ENCODE measurements around the gene ZNF764.

The ZNF764 gene

DNA sequence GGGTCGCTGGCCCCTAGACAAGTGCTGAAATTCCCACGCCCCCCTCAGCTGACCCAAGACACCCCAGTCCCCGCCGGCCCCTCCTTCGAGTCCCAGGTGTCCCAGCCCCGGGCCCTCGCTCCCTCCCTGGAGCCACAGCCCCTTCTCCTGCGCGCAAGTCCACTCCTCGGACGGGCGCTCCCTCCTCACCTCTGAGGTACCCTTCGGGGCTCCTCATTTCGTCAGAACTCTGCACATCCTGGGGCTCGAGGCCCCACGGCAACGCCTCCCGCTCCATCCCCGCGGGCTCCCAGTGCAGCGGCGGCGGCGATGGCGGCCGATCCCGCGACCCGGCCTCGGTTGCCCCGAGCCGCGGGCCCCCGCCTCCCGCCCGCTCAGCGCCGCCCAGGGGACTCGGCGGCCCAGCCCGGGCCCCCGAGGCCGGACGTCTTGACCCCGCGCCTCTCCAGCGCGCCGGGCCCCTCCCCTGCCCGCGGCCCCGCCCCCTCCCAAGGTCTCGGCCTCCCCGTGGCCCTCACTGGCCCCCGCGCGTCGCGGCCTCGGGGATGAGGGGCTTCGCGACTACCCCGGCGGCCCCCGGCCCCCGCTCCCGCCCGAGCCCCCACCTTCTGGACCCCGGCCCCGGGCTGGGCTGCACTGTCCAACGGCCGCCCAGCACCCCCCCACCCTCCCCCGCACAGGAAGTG, 31.9 kb downstream of the ZNF764 start, which contains the start of gene ZNF768:
Gene ZNF768, minus strand, starts transcription at position 430 of the 686 bp plus-strand sequence. Its CDS starts 153 bp downstream, at position 277.
- peak; percentile 20 for DNase-seq

DNA sequence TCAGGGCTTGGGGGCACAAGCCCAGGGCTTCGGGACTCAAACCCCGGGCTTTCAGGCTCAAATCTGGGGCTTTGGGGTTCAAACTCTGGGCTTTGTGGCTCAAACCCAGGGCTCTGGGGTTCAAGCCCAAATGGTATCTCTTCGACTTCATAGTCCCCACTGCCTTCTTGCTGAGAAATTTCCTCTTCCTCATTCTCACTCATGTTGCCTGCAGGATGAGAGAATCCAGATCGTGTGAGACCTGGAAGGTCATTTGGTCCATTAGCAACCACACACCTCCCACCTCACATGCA, 32.4 kb downstream of the ZNF764 start:
- no peak for DNase-seq

DNA sequence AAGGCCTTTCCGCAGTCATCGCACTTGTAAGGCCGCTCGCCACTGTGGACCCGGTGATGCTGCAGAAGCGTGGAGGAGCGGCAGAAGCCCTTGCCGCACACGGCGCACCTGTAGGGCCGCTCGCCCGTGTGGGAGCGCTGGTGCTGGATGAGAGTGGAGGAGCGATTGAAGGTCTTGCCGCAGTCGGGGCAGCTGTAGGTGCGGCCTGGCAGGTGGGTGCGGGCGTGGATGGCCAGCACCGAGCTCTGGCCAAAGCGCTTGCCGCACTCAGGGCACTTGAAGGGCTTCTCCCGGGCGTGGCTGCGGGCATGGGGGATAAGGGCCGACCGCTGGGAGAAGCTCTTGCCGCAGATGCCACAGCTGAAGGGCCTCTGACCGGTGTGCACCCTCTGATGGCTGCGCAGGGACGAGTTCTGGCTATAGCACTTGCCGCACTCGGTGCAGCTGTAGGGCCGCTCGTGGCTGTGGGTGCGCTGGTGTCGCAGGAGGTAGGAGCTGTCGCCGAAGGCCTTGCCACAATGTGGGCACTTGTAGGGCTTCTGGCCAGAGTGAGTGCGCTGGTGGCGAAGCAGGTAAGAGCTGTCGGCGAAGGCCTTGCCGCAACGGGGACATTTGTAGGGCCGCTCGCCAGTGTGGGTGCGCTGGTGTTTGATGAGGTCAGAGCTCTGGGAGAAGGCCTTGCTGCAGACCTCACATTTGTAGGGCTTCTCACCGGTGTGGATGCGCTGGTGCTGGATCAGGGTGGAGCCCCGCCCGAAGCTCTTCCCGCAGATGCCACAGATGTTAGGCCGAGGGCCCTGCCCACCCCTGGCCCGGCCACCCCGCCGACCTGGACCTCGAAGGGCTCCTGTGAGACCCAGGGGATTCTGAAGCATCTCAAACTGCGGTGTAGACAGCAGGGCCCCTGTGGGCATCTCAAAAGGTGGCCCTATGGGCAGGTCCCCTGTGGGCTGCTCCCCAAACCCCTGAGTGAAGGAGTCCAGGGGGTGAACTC, 33.3 kb downstream of the ZNF764 start:
- no peak for DNase-seq

DNA sequence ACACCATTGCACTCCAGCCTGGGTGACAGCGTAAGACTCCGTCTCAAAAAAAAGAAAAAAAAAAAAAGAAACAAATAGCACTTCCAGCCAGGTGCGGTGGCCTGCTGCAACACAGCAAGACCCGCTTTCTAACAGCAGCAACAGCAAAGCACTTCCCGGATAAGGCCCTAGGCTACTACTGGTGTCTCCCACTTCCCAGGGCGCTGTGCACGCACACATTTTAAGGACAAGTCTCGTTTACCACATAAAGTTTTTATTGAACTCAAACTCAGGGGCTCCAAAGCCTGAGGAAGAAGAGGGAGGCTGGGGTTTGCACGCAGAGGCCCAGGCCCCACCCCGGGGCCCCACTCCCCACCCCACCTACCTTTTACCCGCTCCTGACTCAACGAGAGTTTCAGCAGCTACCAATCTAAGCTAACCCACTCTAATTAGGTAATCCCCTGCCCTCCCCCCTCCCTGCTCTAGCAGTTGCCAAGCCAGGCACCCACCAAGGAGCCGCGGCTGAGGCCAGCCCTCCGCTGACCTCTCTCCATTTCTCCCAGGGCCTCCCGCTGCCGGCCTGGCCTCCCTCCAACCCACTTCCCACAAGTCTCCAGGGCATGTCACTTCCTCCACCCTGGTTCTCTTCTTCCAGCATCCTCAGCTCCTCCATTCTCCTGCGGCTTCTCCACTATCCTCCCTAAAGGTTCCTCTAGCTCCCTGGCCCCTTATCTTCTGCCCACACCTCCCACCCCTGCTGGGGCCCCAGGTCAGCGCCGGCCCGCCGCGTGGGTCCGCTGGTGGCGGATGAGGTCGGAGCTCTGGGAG, 34.2 kb downstream of the ZNF764 start:
- no peak for DNase-seq

DNA sequence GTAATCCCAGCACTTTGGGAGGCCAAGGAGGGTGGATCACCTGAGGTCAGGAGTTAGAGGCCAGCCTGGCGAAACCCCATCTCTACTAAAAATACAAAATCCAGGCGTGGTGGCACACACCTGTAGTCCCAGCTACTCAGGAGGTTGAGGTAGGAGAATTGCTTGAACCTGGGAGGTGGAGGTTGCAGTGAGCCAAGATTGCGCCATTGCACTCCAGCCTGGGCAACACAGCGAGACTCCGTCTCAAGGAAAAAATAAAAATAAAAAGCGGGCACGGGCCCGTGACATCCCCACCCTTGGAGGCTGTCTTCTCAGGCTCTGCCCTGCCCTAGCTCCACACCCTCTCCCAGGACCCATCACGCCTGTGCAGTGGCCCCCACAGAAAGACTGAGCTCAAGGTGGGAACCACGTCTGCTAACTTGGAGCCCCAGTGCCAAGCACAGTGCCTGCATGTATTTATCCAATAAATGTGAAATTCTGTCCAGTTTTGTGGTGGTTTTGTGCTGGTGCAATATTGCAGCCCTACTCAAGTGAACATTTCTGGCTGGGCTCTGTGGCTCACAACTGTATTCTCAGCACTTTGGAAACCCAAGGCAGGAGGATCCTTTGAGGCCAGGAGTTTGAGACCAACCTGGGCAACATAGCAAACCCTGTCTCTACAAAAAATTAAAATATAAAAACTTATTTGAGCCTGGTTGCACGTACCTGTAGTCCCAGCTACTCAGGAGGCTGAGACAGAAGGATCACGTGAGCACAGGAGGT, 35.3 kb downstream of the ZNF764 start:
- peak; percentile 9 for DNase-seq

DNA sequence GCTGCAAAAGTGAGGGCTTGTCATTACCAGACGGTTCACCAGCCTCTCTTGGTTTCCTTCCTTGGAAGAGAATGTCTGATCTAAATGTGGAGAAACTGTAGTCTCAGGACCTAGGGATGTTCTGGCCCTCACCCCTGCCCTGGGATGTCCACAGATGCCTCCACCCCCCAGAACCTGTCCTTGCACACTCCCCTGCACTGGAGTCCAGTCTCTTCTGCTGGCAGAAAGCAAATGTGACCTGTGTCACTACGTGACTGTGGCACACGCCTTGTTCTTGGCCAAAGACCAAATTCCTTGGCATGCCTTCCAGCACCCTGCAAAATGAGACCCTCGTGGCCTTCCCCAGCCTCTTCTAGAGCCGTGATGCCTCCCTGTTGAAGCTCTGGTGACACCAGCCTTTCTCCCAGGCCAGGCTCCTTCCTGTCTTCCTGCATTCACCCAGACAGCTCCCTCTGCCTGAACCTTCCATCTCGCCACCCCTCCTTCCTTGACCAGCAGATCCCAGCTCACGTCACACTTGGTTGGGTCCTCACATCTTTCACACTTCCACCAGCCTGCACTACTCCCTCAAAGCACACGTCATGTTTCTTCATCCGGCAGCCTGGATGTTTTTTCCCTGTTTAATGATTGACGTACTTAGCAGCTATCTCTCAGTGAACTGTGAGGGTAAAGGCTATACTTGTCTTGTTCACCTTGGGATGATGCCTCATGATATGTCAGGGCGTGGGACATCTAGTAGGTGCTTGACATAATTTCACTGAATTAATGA, 36.1 kb downstream of the ZNF764 start:
- DNase-seq, result no peak

DNA sequence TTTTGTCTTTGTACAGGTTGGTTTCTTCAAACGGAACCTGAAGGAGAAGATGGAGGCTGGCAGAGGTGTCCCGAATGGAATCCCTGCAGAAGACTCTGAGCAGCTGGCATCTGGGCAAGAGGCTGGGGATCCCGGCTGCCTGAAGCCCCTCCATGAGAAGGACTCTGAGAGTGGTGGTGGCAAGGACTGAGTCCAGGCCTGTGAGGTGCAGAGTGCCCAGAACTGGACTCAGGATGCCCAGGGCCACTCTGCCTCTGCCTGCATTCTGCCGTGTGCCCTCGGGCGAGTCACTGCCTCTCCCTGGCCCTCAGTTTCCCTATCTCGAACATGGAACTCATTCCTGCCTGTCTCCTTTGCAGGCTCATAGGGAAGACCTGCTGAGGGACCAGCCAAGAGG, 36.7 kb downstream of the ZNF764 start:
- DNase-seq, result no peak

DNA sequence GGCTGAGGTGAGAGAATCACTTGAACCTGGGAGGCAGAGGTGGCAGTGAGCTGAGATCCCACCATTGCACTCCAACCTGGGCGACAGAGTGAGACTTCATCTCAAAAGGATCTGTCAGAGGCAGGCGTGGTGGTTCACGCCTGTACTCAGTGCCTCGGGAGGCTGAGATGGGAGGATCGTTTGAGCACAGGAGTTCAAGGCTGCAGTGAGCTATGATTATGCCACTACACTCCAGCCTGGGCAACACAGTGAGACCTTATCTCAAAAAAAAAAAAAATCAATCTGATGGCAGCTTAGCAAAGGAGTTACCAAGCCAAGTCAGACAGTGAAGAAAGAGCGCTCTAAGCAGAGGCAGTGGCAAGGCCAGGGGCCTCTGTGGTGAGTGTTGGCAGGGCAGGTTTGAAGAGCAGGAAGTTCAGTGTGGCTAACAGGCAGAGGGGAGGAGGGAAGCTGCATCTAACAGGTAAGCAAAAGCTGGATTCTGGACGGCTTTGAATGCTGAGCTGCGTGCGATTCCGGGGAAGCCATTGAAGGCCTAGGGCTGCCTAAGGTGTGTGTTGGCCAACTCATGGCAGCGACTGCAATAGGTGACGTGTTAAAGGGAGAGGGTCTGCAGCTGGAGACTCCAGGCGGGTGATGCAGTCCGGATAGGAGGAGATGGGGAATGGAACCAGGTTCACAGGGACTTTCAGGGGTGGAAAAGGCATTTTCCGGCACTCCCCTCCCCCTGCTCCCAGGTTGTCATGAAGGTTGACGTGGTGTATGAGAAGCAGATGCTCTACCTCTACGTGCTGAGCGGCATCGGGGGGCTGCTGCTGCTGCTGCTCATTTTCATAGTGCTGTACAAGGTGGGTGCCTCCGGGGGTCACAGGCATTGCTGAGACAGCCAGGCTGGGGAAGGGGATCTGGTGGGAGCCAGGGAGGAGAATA, 38.8 kb downstream of the ZNF764 start:
- no peak for DNase-seq

DNA sequence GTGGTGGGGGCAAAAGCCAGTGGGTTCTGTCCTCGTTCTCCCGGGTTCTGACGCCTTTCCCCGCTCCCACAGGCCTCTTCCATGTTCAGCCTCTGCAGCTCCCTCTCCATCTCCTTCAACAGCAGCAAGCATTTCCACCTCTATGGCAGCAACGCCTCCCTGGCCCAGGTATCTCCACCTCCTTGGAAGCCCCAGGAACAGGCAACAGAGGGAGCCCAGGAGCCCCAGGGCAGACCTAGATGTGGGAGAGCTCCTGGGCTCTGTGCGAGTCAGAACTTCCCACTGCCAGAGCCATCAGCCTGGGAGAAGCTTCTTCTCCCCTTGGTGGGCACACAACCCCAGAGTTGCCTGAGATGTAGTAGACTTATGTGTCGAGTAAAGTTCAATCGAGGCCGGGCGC, 39.6 kb downstream of the ZNF764 start:
- no peak for DNase-seq

DNA sequence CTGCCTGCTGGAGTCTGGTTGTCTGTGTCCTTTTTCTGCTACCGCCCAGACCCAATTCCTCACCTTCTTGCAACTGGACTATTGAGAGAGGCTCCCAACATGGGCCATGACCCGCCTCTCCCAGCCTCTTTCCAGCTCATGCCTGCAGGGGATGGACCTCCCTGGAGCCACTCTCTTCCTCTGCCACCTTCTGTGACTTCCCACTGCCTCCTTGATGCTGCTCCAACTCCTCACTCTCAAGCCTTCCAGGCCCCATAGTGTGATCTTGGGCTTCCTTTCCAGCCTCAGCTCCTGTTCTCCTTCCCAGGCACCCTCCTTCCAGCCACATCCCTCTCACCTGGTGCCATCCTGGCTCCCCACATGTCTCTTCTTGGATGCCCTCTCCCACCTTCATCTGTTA, 42.9 kb downstream of the ZNF764 start:
- DNase-seq, result no peak

DNA sequence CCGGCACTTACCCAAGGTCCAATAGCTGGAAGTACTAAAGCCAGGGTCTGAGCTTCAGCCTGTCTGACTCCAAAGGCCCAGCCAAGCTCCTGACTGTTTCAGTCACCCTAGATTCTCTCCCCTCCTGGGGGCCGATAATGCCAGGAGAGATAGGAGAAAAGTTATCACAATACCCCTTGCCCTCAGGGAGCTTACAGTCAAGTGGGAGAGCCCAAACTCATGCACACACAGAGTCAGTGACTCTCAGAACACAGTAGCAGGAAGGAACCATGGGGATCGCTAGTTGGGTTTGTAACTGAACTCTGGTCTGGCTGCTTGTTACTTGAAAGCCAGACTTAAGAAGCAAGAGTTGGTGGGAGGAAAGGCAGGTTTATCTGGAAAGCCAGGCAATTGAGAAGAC, 46.7 kb downstream of the ZNF764 start:
- no peak for DNase-seq

DNA sequence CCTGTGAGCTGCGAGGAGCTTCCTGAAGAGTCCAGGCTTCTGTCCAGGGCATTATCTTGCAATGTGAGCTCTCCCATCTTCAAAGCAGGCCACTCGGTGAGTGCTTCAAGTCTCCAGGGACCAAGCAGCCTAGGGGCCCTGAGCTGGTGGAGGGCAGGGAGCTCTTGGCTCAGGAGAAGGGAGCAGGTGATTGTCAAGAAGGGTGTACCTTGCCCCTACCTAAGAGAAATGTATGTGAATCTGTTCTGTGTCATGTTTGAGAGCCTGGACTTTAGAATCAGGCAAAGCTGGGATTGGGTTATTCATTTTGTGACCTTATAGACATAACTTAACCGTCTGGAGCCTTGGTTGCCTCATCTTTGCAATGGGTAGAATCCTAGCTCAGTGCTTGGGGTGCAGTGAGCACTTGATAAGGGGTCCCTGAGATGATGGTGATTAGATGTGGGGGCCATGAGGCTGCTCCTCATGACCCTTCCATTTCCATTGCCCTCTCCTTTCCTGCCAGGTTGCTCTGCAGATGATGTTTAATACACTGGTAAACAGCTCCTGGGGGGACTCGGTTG, 47.7 kb downstream of the ZNF764 start:
- no peak for DNase-seq

DNA sequence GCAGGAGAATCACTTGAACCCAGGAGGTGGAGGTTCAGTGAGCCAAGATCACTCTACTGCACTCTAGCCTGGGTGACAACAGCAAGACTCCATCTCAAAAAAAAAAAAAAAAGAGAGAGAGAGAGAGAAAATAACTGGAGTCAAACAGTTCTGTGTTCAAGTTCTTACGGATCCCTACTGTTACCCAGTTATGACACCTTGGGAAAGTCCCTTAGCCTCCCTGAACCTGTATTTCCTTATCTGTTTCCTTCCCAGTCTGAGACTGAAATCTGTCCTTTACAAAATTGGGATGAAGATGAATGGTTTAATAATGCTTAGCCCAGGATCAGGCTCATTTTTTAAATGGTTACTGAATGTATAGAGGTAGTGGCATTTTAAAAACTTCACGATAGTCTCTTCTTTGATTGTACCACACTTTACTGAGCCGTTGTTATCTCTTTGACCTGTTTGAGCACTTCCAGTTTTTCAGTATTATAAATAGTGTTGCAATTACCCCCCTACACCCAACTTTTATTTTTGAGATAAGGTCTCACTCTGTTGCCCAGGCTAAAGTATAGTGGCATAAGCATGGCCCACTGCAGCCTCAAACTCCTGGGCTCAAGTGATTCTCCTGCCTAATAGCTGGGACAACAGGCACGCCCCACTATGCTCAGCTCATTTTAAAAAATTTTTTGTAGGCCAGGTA, 49.0 kb downstream of the ZNF764 start:
- DNase-seq, result no peak
